Measurements from ENCODE around the gene PDGFC.
A peak's percentile ranks its signal among the peaks of the same experiment; 100 is the strongest.

Gene PDGFC

DNA sequence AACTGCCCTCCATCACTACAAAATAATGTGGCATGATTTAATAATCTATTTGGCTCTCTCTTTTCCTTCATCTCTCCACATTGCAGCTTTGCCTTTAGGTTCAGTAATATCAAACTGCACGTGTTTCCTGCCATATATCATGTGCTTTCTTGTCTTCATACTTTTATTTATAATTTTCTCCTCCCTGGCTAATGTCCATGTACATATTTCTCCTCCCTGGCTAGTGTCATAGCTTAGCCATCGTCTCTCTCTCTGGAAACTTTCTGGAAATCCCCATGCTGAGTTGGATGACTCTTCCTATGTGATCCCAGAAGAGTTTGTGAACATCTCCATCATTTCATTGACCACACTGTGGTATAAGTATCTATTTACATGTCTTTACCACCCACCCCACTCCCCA is 21.3 kb upstream of the PDGFC start:
- TF ChIP-seq CTCF (IDR thresholded peaks at IDR 0.05; ENCODE audit: low read depth, low read length) = no peak
- H3K4me3 ChIP-seq (ENCODE audit: low read depth, low read length) = no peak overlapping the region

GRCh38 chr4:156991161-156991560 is 19.6 kb upstream of the PDGFC start:
- no peak overlapping the region for H3K4me3 ChIP-seq (ENCODE audit: low read depth, low read length)
- TF ChIP-seq CTCF (IDR thresholded peaks at IDR 0.05; ENCODE audit: low read depth, low read length) = no peak

GRCh38 chr4:156983366-156983765 is 11.8 kb upstream of the PDGFC start:
- peak; percentile 50; the same call in 1 of the 2 replicates for TF ChIP-seq CTCF (IDR thresholded peaks at IDR 0.05; ENCODE audit: low read depth, low read length)
- H3K4me3 ChIP-seq (ENCODE audit: low read depth, low read length) = no peak overlapping the region

DNA sequence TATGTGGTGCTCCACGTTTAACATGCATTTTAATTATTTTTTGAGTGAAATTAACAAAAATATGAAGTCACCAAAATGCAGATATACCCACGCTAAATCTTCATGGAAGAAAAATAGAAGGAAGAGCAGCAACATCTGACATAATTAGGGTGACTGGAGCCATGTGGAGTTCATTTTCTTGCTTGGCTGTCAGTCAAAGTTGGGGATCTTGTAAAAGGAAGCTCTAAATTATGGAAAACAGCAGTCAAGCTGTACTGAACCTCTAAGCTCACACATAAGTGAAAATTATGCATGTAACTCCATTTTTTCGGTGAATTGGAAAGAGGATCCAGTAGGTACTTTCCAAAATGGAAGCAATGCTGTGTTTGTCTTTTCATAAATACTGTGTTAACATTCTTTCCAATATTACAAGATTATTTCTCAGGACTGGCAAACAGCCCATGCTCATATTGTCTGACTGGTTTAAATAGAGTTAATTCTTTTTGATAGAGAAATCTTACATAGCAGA is 9.7 kb upstream of the PDGFC start:
- H3K4me3 ChIP-seq (ENCODE audit: low read depth, low read length) = no peak overlapping the region
- no peak for TF ChIP-seq CTCF (IDR thresholded peaks at IDR 0.05; ENCODE audit: low read depth, low read length)

DNA sequence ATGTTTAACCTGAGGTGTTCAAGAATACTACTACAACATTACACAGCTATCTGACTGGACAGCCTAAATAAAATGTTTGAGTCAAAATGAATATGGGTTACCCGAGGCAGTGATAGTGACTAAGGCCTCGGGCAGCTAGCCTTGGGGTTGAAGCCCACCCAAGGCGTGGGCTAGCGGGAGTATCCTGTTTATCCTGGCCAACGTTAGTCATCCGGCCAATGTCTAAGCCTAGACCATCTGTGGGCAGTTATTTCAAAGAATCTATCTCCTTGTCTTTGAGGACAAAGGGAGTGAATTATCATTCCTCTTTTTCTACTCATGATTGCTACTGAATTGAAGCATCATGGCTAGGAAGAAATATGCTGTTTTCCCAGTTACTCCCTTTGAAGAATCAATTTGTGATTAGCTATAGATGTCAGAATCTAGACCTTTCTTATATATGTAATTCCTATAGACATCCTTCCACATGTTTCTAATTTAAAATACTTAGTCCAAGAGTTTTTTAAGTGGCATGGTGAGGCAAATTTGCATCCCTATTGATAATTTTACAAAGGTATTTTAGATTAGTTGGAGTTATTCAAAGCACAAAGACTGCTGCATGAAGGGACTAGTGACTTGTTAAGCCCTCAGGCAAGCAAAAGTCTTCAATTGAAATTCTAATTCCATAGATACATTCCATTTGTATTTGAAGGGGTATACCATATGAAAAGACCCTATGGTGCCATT is 6.0 kb upstream of the PDGFC start:
- TF ChIP-seq CTCF (IDR thresholded peaks at IDR 0.05; ENCODE audit: low read depth, low read length) = no peak

GRCh38 chr4:156976147-156976546 is 4.5 kb upstream of the PDGFC start:
- TF ChIP-seq CTCF (IDR thresholded peaks at IDR 0.05; ENCODE audit: low read depth, low read length) = no peak
- no peak overlapping the region for H3K4me3 ChIP-seq (ENCODE audit: low read depth, low read length)

More for the DNA sequence above, 6.0 kb upstream of the PDGFC start:
- H3K4me3 ChIP-seq (ENCODE audit: low read depth, low read length) = no peak overlapping the region

DNA sequence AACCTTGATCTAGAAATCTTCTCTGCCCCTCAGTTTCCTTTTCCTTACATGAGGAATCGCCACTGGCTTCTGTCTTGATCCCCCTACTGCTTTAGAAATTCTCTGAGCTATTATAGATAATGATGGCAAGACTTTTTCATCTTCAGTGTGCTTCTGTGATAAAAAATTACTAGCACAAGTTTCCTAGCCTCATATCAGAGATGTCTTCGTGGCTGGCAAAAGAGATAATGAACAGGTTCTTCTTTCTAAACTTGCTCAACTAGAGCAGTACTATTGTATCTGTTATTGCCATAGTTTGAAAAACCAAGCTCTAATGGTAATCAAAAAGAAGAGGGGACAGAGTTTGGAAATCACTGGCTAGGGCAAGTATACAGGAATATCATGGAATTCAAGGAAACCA is 4.1 kb upstream of the PDGFC start:
- no peak overlapping the region for H3K4me3 ChIP-seq (ENCODE audit: low read depth, low read length)
- TF ChIP-seq CTCF (IDR thresholded peaks at IDR 0.05; ENCODE audit: low read depth, low read length) = no peak
